CD8-positive, alpha-beta memory T cell (primary cell): ENCODE data around the gene UBE2QL1. TPM values are rescaled to one million over a fixed set of nuclear protein-coding genes. Genes with fewer than 3 reads are reported as not detected.

Experiments used
- CTCF ChIA-PET: fragments of 350-600 bp; sonication (Branson Sonifier 250); formaldehyde crosslinking; loops from one replicate; lab custom pipeline; 2021; ENCODE audit warnings: antibody characterized with exemption; lab: Charles Lee
- POLR2A ChIA-PET: fragments of 350-600 bp; sonication (Branson Sonifier 250); formaldehyde crosslinking; loops from one replicate; lab custom pipeline; 2021; ENCODE audit warnings: antibody characterized with exemption; lab: Charles Lee
- DNase-seq, 5 donors: peaks; one replicate each; pipeline versions ENCODE4 v3.0.0 to v3.0.0-alpha.2; 2020 to 2022; ENCODE audit warnings: mixed read lengths in 1 of 5
- H3K27ac ChIP-seq: one replicate; pipeline ENCODE4 v1.7.0; 2013; ENCODE audit warnings: low read depth, mild to moderate bottlenecking, low read length, moderate library complexity
- H3K27me3 ChIP-seq: 2 replicates; pipeline ENCODE4 v1.7.0; 2013; ENCODE audit warnings: low read length, mild to moderate bottlenecking; ENCODE audit not compliant: insufficient read depth, poor library complexity, severe bottlenecking
- H3K36me3 ChIP-seq: 2 replicates; pipeline ENCODE4 v1.7.0; 2013; ENCODE audit warnings: mild to moderate bottlenecking, low read length, moderate library complexity; ENCODE audit not compliant: insufficient read depth
- H3K4me1 ChIP-seq: 2 replicates; pipeline ENCODE4 v1.7.0; 2013; ENCODE audit warnings: mild to moderate bottlenecking, low read length, moderate library complexity; ENCODE audit not compliant: insufficient read depth
- H3K4me3 ChIP-seq: 2 replicates; pipeline ENCODE4 v1.7.0; 2013; ENCODE audit warnings: mild to moderate bottlenecking, low read length
- H3K9me3 ChIP-seq: 2 replicates; pipeline ENCODE4 v1.7.0; 2013; ENCODE audit warnings: mild to moderate bottlenecking, low read length
- H3K27ac Mint-ChIP-seq, 8 donors: one replicate each; pipeline ENCODE4 v1.8.0; 2020 to 2021; ENCODE audit warnings: mixed read lengths in 8 of 8, mild to moderate bottlenecking in 6 of 8, inconsistent platforms in 3 of 8, moderate library complexity in 3 of 8
- H3K27me3 Mint-ChIP-seq, 2 donors: one replicate each; pipeline ENCODE4 v1.8.0; 2020 to 2021; ENCODE audit warnings: mixed read lengths in 2 of 2, mild to moderate bottlenecking in 1 of 2, moderate library complexity in 1 of 2
- H3K36me3 Mint-ChIP-seq, 3 donors: one replicate each; pipeline ENCODE4 v1.8.0; 2020 to 2021; ENCODE audit warnings: mixed read lengths in 3 of 3, inconsistent platforms in 1 of 3, mild to moderate bottlenecking in 1 of 3
- H3K4me1 Mint-ChIP-seq, 3 donors: one replicate each; pipeline ENCODE4 v1.8.0; 2020 to 2021; ENCODE audit warnings: mixed read lengths in 3 of 3, inconsistent platforms in 1 of 3, mild to moderate bottlenecking in 1 of 3
- H3K4me3 Mint-ChIP-seq, 7 donors: one replicate each; pipeline ENCODE4 v1.8.0; 2020 to 2021; ENCODE audit warnings: mixed read lengths in 7 of 7, mild to moderate bottlenecking in 6 of 7, moderate library complexity in 4 of 7, inconsistent platforms in 2 of 7
- H3K9me3 Mint-ChIP-seq, 5 donors: one replicate each; pipeline ENCODE4 v1.8.0; 2020 to 2022; ENCODE audit warnings: mixed read lengths in 5 of 5, mild to moderate bottlenecking in 3 of 5, moderate library complexity in 2 of 5, inconsistent platforms in 1 of 5
- polyA plus RNA-seq: library from polyadenylated mRNA; unstranded; fragments of 300-500 nt; fragmentation: Illumina TruSeq; gene quantifications from one replicate; pipeline ENCODE4 v1.2.3, GENCODE V29; 2021
- total RNA-seq, 2 experiments: library from RNA; stranded (reverse); gene quantifications; one replicate each; pipeline ENCODE4 v1.2.3, GENCODE V29; 2021

Gene UBE2QL1
- total and polyA plus RNA-seq, 3 experiments from 2014 or later: not detected

DNA sequence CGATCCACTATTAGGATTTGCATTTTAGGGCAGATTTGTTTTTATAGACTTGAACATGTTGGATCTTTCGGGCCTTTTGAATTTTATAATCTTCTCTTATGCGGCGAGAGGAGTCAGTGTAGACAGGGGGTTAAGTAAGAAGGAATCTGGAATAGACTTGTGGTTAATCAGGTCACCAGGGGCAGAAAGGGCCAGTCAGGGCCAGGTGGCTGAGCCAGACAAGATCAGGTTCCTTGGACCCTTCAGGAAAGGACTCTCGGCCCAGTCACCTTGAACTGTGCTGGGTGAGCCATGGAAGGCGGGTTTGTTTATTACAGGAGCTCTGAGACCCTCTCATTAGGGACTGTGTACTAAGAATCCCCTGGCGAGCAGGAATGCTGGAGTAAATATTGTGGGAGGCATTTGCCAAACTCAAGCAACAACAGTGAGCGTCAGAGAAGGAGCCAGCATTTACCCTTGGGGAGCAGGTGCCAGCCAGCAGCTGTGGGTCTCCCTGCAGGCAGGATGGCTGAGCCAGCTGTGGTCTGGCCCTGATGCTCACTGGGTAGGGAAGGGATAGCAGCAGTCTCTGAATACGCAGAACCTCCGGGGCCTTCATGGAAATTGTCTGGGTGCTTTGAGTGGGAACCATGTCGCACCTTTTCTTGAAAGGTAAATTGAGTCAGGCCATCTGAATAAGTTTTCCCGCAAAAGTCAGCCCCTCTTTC is 79.2 kb downstream of the UBE2QL1 start:
- no peaks in the 10 kb centered on the region for H3K9me3 Mint-ChIP-seq
- ChIA-PET CTCF (no interaction called here), POLR2A (no interaction called here)
- H3K4me1 Mint-ChIP-seq: no peaks in the 10 kb centered on the region
- Histone ChIP-seq H3K9me3 (no peaks in the 10 kb centered on the region), H3K4me3 (no peak overlapping the region), H3K27me3 (no peaks in the 10 kb centered on the region), H3K36me3 (no peaks in the 10 kb centered on the region), H3K27ac (no peak overlapping the region), H3K4me1 (no peaks in the 10 kb centered on the region)
- no peaks in the 10 kb centered on the region for H3K36me3 Mint-ChIP-seq
- H3K4me3 Mint-ChIP-seq: no peak overlapping the region
- no peak overlapping the region for H3K27ac Mint-ChIP-seq
- H3K27me3 Mint-ChIP-seq: peaks cover 12 to 23% of the 10 kb centered on the region in 2 donors
- no peak for DNase-seq

DNA sequence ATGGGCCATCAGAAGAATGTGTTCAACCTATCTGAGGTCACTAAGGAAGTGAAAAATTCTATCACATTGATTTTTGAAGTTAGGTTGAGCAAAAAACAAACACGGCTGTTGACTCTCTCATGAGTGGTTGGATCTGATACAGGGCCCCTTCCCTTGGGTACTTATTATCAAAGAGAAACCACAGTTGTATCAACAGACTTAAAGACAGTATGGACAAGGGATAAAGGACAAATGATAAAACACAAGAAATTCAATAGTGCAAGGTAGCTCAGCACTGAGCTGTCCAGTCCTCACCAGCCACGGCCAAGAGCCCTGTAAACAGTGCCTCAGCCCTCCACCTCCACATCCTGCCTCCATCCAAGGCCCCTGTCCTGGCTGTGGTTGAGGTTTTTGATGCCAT is 86.9 kb downstream of the UBE2QL1 start:
- POLR2A ChIA-PET: no interaction called here

DNA sequence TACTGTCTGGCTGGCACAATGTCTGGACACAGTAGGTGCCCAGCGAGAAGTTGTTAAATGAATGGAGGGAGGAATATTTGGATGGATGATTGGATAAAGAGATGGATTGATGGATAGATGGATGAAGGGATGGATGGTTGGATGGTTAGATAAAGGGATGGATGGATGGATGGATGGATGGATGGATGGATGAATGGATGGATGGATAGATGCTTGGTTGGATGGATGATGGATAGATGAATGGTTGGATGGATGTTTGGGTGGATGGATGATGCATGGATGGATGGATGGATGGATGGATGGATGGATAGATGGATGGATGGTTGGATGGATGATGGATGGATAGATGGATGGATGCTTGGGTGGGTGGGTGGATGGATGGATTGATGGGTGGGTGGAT is 90.4 kb downstream of the UBE2QL1 start:
- H3K4me1 ChIP-seq: no peaks in the 10 kb centered on the region
- peaks cover 2 to 5% of the 10 kb centered on the region in 2 donors for H3K27me3 Mint-ChIP-seq
- no peak overlapping the region for H3K4me3 ChIP-seq
- ChIA-PET CTCF (no interaction called here), POLR2A (no interaction called here)
- H3K36me3 Mint-ChIP-seq: no peaks in the 10 kb centered on the region
- no peak overlapping the region for H3K27ac ChIP-seq
- H3K4me3 Mint-ChIP-seq: no peak overlapping the region
- no peaks in the 10 kb centered on the region for H3K9me3 ChIP-seq
- H3K27ac Mint-ChIP-seq: no peak overlapping the region
- H3K9me3 Mint-ChIP-seq: no peaks in the 10 kb centered on the region
- H3K27me3 ChIP-seq: no peaks in the 10 kb centered on the region
- DNase-seq: no peak
- H3K4me1 Mint-ChIP-seq: no peaks in the 10 kb centered on the region
- no peaks in the 10 kb centered on the region for H3K36me3 ChIP-seq

More for the DNA sequence above, 86.9 kb downstream of the UBE2QL1 start:
- Mint-ChIP-seq H3K36me3 (no peaks in the 10 kb centered on the region), H3K27ac (no peak overlapping the region), H3K4me1 (no peaks in the 10 kb centered on the region), H3K9me3 (no peaks in the 10 kb centered on the region), H3K27me3 (peaks cover 6 to 15% of the 10 kb centered on the region in 2 donors), H3K4me3 (no peak overlapping the region)
- Histone ChIP-seq H3K9me3 (no peaks in the 10 kb centered on the region), H3K4me3 (no peak overlapping the region), H3K36me3 (no peaks in the 10 kb centered on the region), H3K4me1 (no peaks in the 10 kb centered on the region), H3K27me3 (no peaks in the 10 kb centered on the region), H3K27ac (no peak overlapping the region)
- no peak for DNase-seq
- CTCF ChIA-PET: no interaction called here

DNA sequence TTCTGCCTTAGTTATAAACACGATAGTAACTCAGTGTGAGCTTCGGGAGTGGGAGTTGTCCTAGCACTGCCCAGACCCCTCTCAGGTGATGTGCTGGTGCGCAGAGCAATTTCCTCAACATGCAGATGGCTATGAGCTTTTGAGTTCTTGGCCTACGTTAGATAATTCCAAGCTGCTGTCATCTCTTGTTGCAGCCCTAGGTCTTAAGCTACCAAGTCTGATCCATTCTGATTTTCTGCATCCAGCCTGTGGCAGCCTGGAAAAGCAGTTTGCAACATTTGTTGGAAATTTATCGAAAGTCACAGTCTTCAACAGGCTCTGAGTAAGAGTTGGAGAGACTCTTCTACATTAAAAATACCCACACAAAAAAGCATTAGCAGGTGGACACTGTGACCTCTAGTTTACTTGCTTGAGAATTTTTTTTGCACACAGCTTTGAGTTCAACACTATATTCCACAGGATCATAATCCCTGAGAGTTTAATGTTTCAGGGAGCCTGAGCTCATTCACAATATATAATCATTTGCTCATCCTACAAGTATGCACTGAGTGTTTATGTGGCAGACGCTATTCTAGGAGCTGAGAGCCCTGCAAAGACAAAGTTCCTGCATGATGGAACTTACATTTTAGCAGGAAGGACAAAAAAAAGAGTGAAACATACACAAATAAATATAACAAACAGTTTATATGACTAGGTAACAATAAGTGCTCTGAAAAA is 91.6 kb downstream of the UBE2QL1 start:
- Mint-ChIP-seq H3K4me3 (no peak overlapping the region), H3K9me3 (no peaks in the 10 kb centered on the region), H3K4me1 (no peaks in the 10 kb centered on the region), H3K27me3 (peaks cover 0 to 4% of the 10 kb centered on the region in 2 donors), H3K27ac (no peak overlapping the region), H3K36me3 (no peaks in the 10 kb centered on the region)
- Histone ChIP-seq H3K27me3 (no peaks in the 10 kb centered on the region), H3K27ac (no peak overlapping the region), H3K4me3 (no peak overlapping the region), H3K9me3 (no peaks in the 10 kb centered on the region), H3K36me3 (no peaks in the 10 kb centered on the region), H3K4me1 (no peaks in the 10 kb centered on the region)
- DNase-seq: no peak
- ChIA-PET CTCF (no interaction called here), POLR2A (no interaction called here)

DNA sequence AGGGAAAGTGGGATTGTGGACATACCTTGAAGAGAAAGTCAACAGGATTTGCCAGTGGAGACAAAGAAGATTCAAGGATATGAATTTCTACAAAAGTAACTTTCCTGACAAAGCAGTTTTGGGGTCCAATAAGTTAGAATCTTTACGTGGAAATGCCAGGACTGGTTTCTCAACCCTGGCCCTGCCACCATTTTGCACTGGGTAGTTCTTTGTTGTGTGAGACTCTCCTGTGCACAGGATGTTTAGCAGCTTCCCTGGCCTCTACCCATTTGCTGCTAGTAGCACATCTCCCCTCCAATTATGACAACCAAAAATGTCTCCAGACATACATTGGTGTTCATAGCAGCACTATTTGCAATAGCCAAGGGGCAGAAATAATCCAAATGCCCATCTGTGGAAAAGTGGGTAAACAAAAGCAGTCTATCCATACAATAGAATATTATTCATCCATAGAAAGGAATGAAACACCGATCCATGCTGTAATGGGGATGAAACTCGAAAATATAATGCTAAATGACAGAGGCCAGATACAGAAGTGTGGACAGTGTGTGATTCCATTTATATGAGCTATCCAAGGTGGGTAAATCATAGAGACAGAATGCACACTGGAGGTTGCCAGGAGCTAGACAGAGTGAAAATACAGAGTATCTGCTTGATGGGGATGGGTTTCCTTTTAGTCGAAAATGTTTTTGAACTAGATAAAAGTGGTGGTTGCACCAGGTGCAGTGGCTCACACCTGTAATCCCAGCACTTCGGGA is 92.8 kb downstream of the UBE2QL1 start:
- Histone ChIP-seq H3K9me3 (no peaks in the 10 kb centered on the region), H3K4me3 (no peak overlapping the region), H3K27ac (no peak overlapping the region), H3K4me1 (no peaks in the 10 kb centered on the region), H3K27me3 (no peaks in the 10 kb centered on the region), H3K36me3 (no peaks in the 10 kb centered on the region)
- Mint-ChIP-seq H3K27me3 (peaks cover 7 to 8% of the 10 kb centered on the region in 2 donors), H3K36me3 (no peaks in the 10 kb centered on the region), H3K9me3 (no peaks in the 10 kb centered on the region), H3K4me3 (no peak overlapping the region), H3K27ac (no peak overlapping the region), H3K4me1 (no peaks in the 10 kb centered on the region)
- ChIA-PET POLR2A (no interaction called here), CTCF (no interaction called here)
- DNase-seq: no peak

DNA sequence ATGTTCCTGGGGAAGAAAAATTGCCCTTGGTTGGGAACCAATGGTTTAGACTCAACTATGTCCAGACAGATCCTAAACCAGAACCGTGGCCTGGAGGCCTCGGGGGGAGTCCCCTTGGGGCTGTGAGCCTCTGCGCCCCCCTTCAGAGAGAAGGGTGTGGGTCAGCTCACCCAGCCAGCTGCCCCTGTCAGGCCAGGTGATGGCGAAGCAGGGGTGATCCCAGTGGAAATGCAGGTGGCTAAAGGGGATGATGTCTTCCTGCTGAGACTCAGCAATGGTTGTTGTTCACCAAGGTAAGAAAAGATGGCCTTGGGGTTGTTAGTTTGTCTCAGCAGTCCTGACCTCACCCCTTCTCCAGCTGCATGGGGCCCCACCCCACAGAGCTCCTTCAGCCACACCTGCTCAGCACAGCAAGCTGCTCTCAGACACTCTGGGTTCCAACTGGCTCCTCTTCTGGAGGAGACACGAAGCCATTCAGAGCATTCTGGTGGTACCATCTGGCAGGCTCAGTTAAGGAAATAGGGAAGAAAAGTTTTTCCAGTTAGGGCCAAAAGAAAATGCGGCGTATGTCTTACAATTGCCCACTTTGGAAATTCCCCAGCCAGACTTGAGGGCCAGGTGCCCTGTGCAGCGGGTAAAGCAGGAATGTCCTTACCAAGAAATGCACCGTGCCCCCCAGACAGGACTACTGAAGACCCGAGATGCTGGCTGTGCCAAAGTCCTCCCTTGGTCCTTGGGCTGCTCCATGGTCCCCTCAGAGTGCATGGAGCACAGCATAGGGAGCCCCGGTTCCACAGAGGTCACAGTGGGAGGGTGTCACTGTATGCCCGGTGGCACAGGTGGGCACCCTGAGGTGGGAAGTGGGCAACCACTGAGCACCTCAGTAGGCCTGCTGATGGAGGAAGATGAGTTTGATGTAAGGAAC is 94.0 kb downstream of the UBE2QL1 start:
- ChIA-PET CTCF (no interaction called here), POLR2A (no interaction called here)
- no peaks in the 10 kb centered on the region for H3K36me3 Mint-ChIP-seq
- H3K4me1 ChIP-seq: no peaks in the 10 kb centered on the region
- H3K27ac ChIP-seq: no peak overlapping the region
- H3K27me3 Mint-ChIP-seq: peaks cover 8 to 9% of the 10 kb centered on the region in 2 donors
- no peak overlapping the region for H3K4me3 ChIP-seq
- no peaks in the 10 kb centered on the region for H3K4me1 Mint-ChIP-seq
- no peak overlapping the region for H3K27ac Mint-ChIP-seq
- H3K9me3 Mint-ChIP-seq: no peaks in the 10 kb centered on the region
- no peak for DNase-seq
- H3K4me3 Mint-ChIP-seq: no peak overlapping the region
- H3K36me3 ChIP-seq: no peaks in the 10 kb centered on the region
- no peaks in the 10 kb centered on the region for H3K27me3 ChIP-seq
- H3K9me3 ChIP-seq: no peaks in the 10 kb centered on the region

DNA sequence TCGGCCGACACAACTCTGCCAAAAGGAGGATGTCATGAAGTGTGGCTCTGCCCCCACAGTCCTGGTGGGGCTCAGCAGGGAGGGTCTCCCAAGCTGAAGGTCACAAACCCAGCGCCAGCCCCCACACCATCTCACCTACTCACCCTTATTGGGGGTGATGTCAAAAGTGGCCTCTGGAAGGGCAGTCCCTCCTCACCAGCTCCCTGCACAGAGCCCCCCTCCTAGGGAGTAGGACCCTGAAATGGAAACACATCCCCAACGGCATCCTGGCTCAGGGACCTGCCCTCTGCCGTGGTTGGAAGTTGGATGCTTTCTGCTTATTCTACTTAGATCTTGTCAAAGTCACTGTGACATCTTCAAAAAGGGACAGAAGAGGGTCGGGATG is 94.7 kb downstream of the UBE2QL1 start:
- Mint-ChIP-seq H3K4me3 (no peak overlapping the region), H3K27ac (no peak overlapping the region), H3K27me3 (peaks cover 8 to 9% of the 10 kb centered on the region in 2 donors), H3K4me1 (no peaks in the 10 kb centered on the region), H3K9me3 (no peaks in the 10 kb centered on the region), H3K36me3 (no peaks in the 10 kb centered on the region)
- ChIA-PET CTCF (no interaction called here), POLR2A (no interaction called here)
- H3K4me3 ChIP-seq: no peak overlapping the region
- H3K27me3 ChIP-seq: no peaks in the 10 kb centered on the region
- H3K4me1 ChIP-seq: no peaks in the 10 kb centered on the region
- no peak overlapping the region for H3K27ac ChIP-seq
- no peaks in the 10 kb centered on the region for H3K9me3 ChIP-seq
- no peaks in the 10 kb centered on the region for H3K36me3 ChIP-seq
- DNase-seq: no peak
